Islet of Langerhans (tissue), 1 donor: ENCODE measurements around the gene RAPGEF4.
A peak's percentile ranks its signal among the peaks of the same experiment; 100 is the strongest.

ENCODE experiments used
- FAIRE-seq: peaks from one replicate; lab custom pipeline; 2011; peaks lifted over from hg19 to GRCh38; lab: Jason Lieb, UNC

RAPGEF4 gene

GRCh38 chr2:172861656-172862476 lies 126.2 kb downstream of the RAPGEF4 start:
- FAIRE-seq = no peak

- no peak for FAIRE-seq
Observed at GRCh38 chr2:172863341-172863740, 127.7 kb downstream of the RAPGEF4 start.

- no peak for FAIRE-seq
Observed at GRCh38 chr2:172864182-172864581, 128.5 kb downstream of the RAPGEF4 start.

GRCh38 chr2:172865422-172865821 lies 129.8 kb downstream of the RAPGEF4 start:
- FAIRE-seq = no peak

GRCh38 chr2:172869861-172870260 lies 134.2 kb downstream of the RAPGEF4 start:
- no peak for FAIRE-seq

- FAIRE-seq = no peak
Observed at GRCh38 chr2:172870396-172870795, 134.8 kb downstream of the RAPGEF4 start.

- FAIRE-seq = no peak
Observed at GRCh38 chr2:172877826-172878225, 142.2 kb downstream of the RAPGEF4 start.

GRCh38 chr2:172878260-172878659 lies 142.6 kb downstream of the RAPGEF4 start:
- no peak for FAIRE-seq

- no peak for FAIRE-seq
Observed at GRCh38 chr2:172884336-172884735, 148.7 kb downstream of the RAPGEF4 start.

GRCh38 chr2:172885996-172886395 lies 150.4 kb downstream of the RAPGEF4 start:
- FAIRE-seq = no peak

GRCh38 chr2:172887280-172887679 lies 151.6 kb downstream of the RAPGEF4 start:
- FAIRE-seq = no peak

- FAIRE-seq = peak; percentile 53
Observed at GRCh38 chr2:172888714-172889669, 153.3 kb downstream of the RAPGEF4 start.

- no peak for FAIRE-seq
Observed at GRCh38 chr2:172889768-172890430, 154.3 kb downstream of the RAPGEF4 start.

GRCh38 chr2:172893111-172893510 lies 157.5 kb downstream of the RAPGEF4 start:
- no peak for FAIRE-seq

GRCh38 chr2:172893671-172894070 lies 158.0 kb downstream of the RAPGEF4 start:
- FAIRE-seq = no peak

- FAIRE-seq = no peak
Observed at GRCh38 chr2:172894689-172895387, 159.2 kb downstream of the RAPGEF4 start.

- FAIRE-seq = no peak
Observed at GRCh38 chr2:172896661-172897081, 161.0 kb downstream of the RAPGEF4 start.

- FAIRE-seq = no peak
Observed at GRCh38 chr2:172900871-172901270, 165.2 kb downstream of the RAPGEF4 start.

- no peak for FAIRE-seq
Observed at GRCh38 chr2:172901913-172902312, 166.3 kb downstream of the RAPGEF4 start.

- FAIRE-seq = no peak
Observed at GRCh38 chr2:172904236-172904635, 168.6 kb downstream of the RAPGEF4 start.

GRCh38 chr2:172905937-172906811 lies 170.5 kb downstream of the RAPGEF4 start:
- no peak for FAIRE-seq
